HCT116 (cell line): ENCODE measurements around the gene FXYD6.

ENCODE experiments used
- CEBPB ChIP-seq: IDR thresholded peaks from 2 replicates; pipeline ENCODE4 v1.6.1; 2012; ENCODE audit warnings: low read depth
- EGR1 ChIP-seq: IDR thresholded peaks from 2 replicates; pipeline ENCODE4 v1.6.1; 2012; ENCODE audit warnings: low read depth
- EZH2 ChIP-seq: fragments of 200-600 bp; sonication (generic); IDR thresholded peaks from 2 replicates; pipeline ENCODE4 v1.6.1; 2017; ENCODE audit warnings: antibody characterized with exemption, mixed run types
- EZH2phosphoT487 ChIP-seq: fragments of 200-600 bp; IDR thresholded peaks from 2 replicates; pipeline ENCODE4 v1.6.1; 2018; ENCODE audit warnings: antibody characterized with exemption, borderline replicate concordance
- FOSL1 ChIP-seq: IDR thresholded peaks from 2 replicates; pipeline ENCODE4 v1.6.1; 2012; ENCODE audit warnings: low read depth
- POLR2A ChIP-seq: IDR thresholded peaks from 2 replicates; pipeline ENCODE4 v1.7.0; 2011; ENCODE audit warnings: borderline replicate concordance; ENCODE audit not compliant: insufficient read depth, insufficient read length; ENCODE audit errors: extremely low read depth
- POLR2AphosphoS5 ChIP-seq: IDR thresholded peaks from 2 replicates; pipeline ENCODE4 v1.6.1; 2011; ENCODE audit warnings: mild to moderate bottlenecking, low read depth, low read length, moderate library complexity
- SRF ChIP-seq: IDR thresholded peaks from 2 replicates; pipeline ENCODE4 v1.6.1; 2012; ENCODE audit warnings: low read depth
- YY1 ChIP-seq: IDR thresholded peaks from 2 replicates; pipeline ENCODE4 v1.6.1; 2011; ENCODE audit warnings: low read length, low read depth, moderate library complexity, mild to moderate bottlenecking; ENCODE audit not compliant: insufficient replicate concordance; ENCODE audit errors: extremely low read depth
- ZNF274 ChIP-seq: fragments of 200-500 bp; sonication (Bioruptor generic); IDR thresholded peaks from 2 replicates; pipeline ENCODE4 v1.6.1; 2014; ENCODE audit warnings: mild to moderate bottlenecking, low read depth, low read length, inconsistent platforms
- TF ChIP-seq, protein P1 (sequence below), 3 experiments: fragments of 200-600 bp in 1 of 3; sonication (generic) in 1 of 3; IDR thresholded peaks in 2 of 3; conservative IDR thresholded peaks in 1 of 3; 2 replicates each; pipeline ENCODE4 v1.5.1; 2012 to 2017; ENCODE audit warnings: low read depth in 2 of 3, low read length in 2 of 3, antibody characterized with exemption in 1 of 3, borderline replicate concordance in 1 of 3, control low read depth in 1 of 3, mild to moderate bottlenecking in 1 of 3, mixed read lengths in 1 of 3, mixed run types in 1 of 3, moderate library complexity in 1 of 3; ENCODE audit not compliant: insufficient read depth in 1 of 3
- TF ChIP-seq, protein P2 (sequence below): IDR thresholded peaks from 2 replicates; pipeline ENCODE4 v1.6.1; 2011; ENCODE audit warnings: mild to moderate bottlenecking, low read length, moderate library complexity; ENCODE audit not compliant: insufficient replicate concordance; ENCODE audit errors: extremely low read depth
- TF ChIP-seq, protein P3 (sequence below): IDR thresholded peaks from 2 replicates; pipeline ENCODE4 v1.6.1; 2012; ENCODE audit warnings: low read depth
- TF ChIP-seq, protein P4 (sequence below): IDR thresholded peaks from 2 replicates; pipeline ENCODE4 v1.6.1; 2012

DNA sequence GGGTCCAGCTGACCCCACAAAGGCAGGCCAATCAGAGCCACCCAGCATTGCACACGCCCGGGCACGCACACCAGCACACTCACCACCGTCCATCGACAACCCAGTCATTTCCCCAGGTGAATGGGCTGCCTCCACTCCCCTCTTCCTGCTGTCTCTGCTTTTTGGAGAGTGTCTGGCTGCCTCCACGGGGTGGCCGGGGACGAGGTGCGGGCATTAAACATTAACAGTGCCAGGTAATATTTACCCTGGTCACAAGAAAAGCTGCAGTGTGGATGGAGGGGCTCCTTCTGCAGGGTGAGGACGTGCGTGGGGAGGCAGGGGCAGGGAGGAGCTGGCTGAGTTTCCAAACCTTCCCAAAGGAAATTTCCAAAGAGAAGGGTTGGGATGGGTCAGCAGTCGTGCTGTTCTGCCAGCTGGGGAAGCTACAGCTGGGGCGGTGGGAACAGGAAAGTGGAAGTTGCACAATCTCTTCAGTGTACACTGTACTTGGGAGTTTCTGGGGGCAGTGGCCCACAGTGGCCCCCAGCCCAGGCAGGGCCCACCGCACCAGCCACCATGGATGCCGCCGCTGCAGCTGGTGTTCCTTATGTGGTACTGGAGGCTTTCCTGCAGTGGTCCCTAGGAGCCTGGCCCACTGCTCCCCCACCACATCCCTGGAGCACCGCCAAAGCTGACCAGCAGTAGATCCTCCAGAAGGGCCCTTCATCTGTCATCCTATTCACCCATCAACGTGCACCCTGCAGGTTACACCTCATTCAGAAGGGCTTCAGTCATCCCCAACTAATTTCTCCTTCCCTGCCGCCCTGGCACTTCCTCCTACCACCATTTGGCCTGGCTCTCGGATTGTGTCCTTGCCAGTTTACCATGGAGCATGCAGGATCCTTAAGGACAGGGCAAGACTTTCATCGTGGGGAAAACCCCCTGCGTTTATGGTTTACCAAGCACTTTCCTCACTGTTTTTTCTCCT lies 51.6 kb downstream of the FXYD6 start, which contains the start of gene FXYD2:
- TF ChIP-seq, protein P1, sequence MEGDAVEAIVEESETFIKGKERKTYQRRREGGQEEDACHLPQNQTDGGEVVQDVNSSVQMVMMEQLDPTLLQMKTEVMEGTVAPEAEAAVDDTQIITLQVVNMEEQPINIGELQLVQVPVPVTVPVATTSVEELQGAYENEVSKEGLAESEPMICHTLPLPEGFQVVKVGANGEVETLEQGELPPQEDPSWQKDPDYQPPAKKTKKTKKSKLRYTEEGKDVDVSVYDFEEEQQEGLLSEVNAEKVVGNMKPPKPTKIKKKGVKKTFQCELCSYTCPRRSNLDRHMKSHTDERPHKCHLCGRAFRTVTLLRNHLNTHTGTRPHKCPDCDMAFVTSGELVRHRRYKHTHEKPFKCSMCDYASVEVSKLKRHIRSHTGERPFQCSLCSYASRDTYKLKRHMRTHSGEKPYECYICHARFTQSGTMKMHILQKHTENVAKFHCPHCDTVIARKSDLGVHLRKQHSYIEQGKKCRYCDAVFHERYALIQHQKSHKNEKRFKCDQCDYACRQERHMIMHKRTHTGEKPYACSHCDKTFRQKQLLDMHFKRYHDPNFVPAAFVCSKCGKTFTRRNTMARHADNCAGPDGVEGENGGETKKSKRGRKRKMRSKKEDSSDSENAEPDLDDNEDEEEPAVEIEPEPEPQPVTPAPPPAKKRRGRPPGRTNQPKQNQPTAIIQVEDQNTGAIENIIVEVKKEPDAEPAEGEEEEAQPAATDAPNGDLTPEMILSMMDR (IDR thresholded peaks at IDR 0.05 in 2 of 3, conservative IDR thresholded peaks at IDR 0.05 in 1 of 3; ENCODE audit: borderline replicate concordance in 1 of 3, insufficient read depth in 1 of 3, low read depth in 2 of 3, low read length in 2 of 3), result no peak
- TF ChIP-seq POLR2A (no peak), CEBPB (no peak), EZH2phosphoT487 (no peak), ZNF274 (no peak), EGR1 (no peak), POLR2AphosphoS5 (no peak), EZH2 (no peak), FOSL1 (no peak), YY1 (no peak), SRF (no peak)
- TF ChIP-seq, protein P2, sequence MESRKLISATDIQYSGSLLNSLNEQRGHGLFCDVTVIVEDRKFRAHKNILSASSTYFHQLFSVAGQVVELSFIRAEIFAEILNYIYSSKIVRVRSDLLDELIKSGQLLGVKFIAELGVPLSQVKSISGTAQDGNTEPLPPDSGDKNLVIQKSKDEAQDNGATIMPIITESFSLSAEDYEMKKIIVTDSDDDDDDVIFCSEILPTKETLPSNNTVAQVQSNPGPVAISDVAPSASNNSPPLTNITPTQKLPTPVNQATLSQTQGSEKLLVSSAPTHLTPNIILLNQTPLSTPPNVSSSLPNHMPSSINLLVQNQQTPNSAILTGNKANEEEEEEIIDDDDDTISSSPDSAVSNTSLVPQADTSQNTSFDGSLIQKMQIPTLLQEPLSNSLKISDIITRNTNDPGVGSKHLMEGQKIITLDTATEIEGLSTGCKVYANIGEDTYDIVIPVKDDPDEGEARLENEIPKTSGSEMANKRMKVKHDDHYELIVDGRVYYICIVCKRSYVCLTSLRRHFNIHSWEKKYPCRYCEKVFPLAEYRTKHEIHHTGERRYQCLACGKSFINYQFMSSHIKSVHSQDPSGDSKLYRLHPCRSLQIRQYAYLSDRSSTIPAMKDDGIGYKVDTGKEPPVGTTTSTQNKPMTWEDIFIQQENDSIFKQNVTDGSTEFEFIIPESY, result no peak
- TF ChIP-seq, protein P3, sequence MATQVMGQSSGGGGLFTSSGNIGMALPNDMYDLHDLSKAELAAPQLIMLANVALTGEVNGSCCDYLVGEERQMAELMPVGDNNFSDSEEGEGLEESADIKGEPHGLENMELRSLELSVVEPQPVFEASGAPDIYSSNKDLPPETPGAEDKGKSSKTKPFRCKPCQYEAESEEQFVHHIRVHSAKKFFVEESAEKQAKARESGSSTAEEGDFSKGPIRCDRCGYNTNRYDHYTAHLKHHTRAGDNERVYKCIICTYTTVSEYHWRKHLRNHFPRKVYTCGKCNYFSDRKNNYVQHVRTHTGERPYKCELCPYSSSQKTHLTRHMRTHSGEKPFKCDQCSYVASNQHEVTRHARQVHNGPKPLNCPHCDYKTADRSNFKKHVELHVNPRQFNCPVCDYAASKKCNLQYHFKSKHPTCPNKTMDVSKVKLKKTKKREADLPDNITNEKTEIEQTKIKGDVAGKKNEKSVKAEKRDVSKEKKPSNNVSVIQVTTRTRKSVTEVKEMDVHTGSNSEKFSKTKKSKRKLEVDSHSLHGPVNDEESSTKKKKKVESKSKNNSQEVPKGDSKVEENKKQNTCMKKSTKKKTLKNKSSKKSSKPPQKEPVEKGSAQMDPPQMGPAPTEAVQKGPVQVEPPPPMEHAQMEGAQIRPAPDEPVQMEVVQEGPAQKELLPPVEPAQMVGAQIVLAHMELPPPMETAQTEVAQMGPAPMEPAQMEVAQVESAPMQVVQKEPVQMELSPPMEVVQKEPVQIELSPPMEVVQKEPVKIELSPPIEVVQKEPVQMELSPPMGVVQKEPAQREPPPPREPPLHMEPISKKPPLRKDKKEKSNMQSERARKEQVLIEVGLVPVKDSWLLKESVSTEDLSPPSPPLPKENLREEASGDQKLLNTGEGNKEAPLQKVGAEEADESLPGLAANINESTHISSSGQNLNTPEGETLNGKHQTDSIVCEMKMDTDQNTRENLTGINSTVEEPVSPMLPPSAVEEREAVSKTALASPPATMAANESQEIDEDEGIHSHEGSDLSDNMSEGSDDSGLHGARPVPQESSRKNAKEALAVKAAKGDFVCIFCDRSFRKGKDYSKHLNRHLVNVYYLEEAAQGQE, result no peak
- TF ChIP-seq, protein P4, sequence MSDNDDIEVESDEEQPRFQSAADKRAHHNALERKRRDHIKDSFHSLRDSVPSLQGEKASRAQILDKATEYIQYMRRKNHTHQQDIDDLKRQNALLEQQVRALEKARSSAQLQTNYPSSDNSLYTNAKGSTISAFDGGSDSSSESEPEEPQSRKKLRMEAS, result no peak
